Activated naive CD4-positive, alpha-beta T cell treated with anti-CD3 and anti-CD28 coated beads, Interleukin-2, amount 10 ng/mL, durations not matched to agents 7 days and 5 days (primary cell): ENCODE measurements around the gene PLP1.
"Not testable (repeated sequence)": the region's sequence is repeated elsewhere in the genome, so short reads cannot be mapped to it uniquely, and the experiment has no call there.

ENCODE experiments used
- CTCF ChIA-PET: fragments of 350-600 bp; sonication (Branson Sonifier 250); formaldehyde crosslinking; loops from one replicate; lab custom pipeline; 2021; ENCODE audit warnings: antibody characterized with exemption; lab: Charles Lee
- DNase-seq: peaks from one replicate; pipeline ENCODE4 v3.0.0-alpha.2; 2020
- H3K27ac Mint-ChIP-seq: one replicate; pipeline ENCODE4 v1.8.0; 2021; ENCODE audit warnings: mild to moderate bottlenecking, moderate library complexity, mixed read lengths
- H3K27me3 Mint-ChIP-seq: one replicate; pipeline ENCODE4 v1.8.0; 2021; ENCODE audit warnings: mild to moderate bottlenecking, mixed read lengths
- H3K36me3 Mint-ChIP-seq: one replicate; pipeline ENCODE4 v1.8.0; 2021; ENCODE audit warnings: mixed read lengths
- H3K4me1 Mint-ChIP-seq: one replicate; pipeline ENCODE4 v1.8.0; 2021; ENCODE audit warnings: mixed read lengths
- H3K4me3 Mint-ChIP-seq: one replicate; pipeline ENCODE4 v1.8.0; 2021; ENCODE audit warnings: mild to moderate bottlenecking, moderate library complexity, mixed read lengths
- H3K9me3 Mint-ChIP-seq: one replicate; pipeline ENCODE4 v1.8.0; 2021; ENCODE audit warnings: mixed read lengths

The PLP1 gene

GRCh38 chrX:103758555-103758954 lies 18.1 kb upstream of the PLP1 start:
- peaks cover 4% of the 10 kb centered on the region for H3K9me3 Mint-ChIP-seq
- no peak for DNase-seq
- H3K4me1 Mint-ChIP-seq: no peaks in the 10 kb centered on the region
- CTCF ChIA-PET: no interaction called here
- no peak overlapping the region for H3K4me3 Mint-ChIP-seq
- no peaks in the 10 kb centered on the region for H3K27me3 Mint-ChIP-seq
- no peaks in the 10 kb centered on the region for H3K36me3 Mint-ChIP-seq
- no peak overlapping the region for H3K27ac Mint-ChIP-seq

GRCh38 chrX:103763541-103763940 lies 13.1 kb upstream of the PLP1 start:
- H3K27me3 Mint-ChIP-seq, H3K4me3 Mint-ChIP-seq, H3K27ac Mint-ChIP-seq, CTCF ChIA-PET, DNase-seq, H3K9me3 Mint-ChIP-seq, H3K36me3 Mint-ChIP-seq, H3K4me1 Mint-ChIP-seq: not testable (repeated sequence)

GRCh38 chrX:103766813-103767555 lies 9.7 kb upstream of the PLP1 start:
- CTCF ChIA-PET, H3K36me3 Mint-ChIP-seq, DNase-seq, H3K27ac Mint-ChIP-seq, H3K4me3 Mint-ChIP-seq, H3K9me3 Mint-ChIP-seq, H3K4me1 Mint-ChIP-seq, H3K27me3 Mint-ChIP-seq: not testable (repeated sequence)

GRCh38 chrX:103773445-103773844 lies 3.2 kb upstream of the PLP1 start:
- CTCF ChIA-PET: no interaction called here
- H3K27ac Mint-ChIP-seq: no peak overlapping the region
- no peak for DNase-seq
- H3K4me1 Mint-ChIP-seq: no peaks in the 10 kb centered on the region
- no peak overlapping the region for H3K4me3 Mint-ChIP-seq
- H3K9me3 Mint-ChIP-seq: no peaks in the 10 kb centered on the region
- no peaks in the 10 kb centered on the region for H3K36me3 Mint-ChIP-seq
- H3K27me3 Mint-ChIP-seq: peaks cover 8% of the 10 kb centered on the region

GRCh38 chrX:103774070-103774642 lies 2.5 kb upstream of the PLP1 start:
- Mint-ChIP-seq H3K9me3 (no peaks in the 10 kb centered on the region), H3K27ac (no peak overlapping the region), H3K27me3 (peaks cover 8% of the 10 kb centered on the region), H3K4me3 (no peak overlapping the region), H3K4me1 (no peaks in the 10 kb centered on the region), H3K36me3 (no peaks in the 10 kb centered on the region)
- CTCF ChIA-PET: interaction anchor here (0.6 kb wide), 1 partner anchor 46 kb away, joined by 3 read pairs; no protein-coding TSS in a partner anchor
- no peak for DNase-seq

- H3K4me1 Mint-ChIP-seq: peaks cover 6% of the 10 kb centered on the region
- no peak for DNase-seq
- H3K27me3 Mint-ChIP-seq: peaks cover 8% of the 10 kb centered on the region
- no peaks in the 10 kb centered on the region for H3K36me3 Mint-ChIP-seq
- CTCF ChIA-PET: no interaction called here
- no peak overlapping the region for H3K4me3 Mint-ChIP-seq
- H3K9me3 Mint-ChIP-seq: no peaks in the 10 kb centered on the region
- no peak overlapping the region for H3K27ac Mint-ChIP-seq
These were observed 2.6 kb downstream of the PLP1 start for GRCh38 chrX:103779141-103779789.

- Mint-ChIP-seq H3K27ac (no peak overlapping the region), H3K36me3 (no peaks in the 10 kb centered on the region), H3K4me3 (no peak overlapping the region), H3K9me3 (no peaks in the 10 kb centered on the region), H3K27me3 (peaks cover 8% of the 10 kb centered on the region), H3K4me1 (peaks cover 6% of the 10 kb centered on the region)
- CTCF ChIA-PET: no interaction called here
- DNase-seq: no peak
These were observed 3.9 kb downstream of the PLP1 start for GRCh38 chrX:103780336-103781061.

GRCh38 chrX:103781062-103781402 lies 4.4 kb downstream of the PLP1 start:
- no peaks in the 10 kb centered on the region for H3K9me3 Mint-ChIP-seq
- no peaks in the 10 kb centered on the region for H3K36me3 Mint-ChIP-seq
- CTCF ChIA-PET: no interaction called here
- DNase-seq: no peak
- H3K27me3 Mint-ChIP-seq: peaks cover 4% of the 10 kb centered on the region
- no peak overlapping the region for H3K4me3 Mint-ChIP-seq
- no peak overlapping the region for H3K27ac Mint-ChIP-seq
- H3K4me1 Mint-ChIP-seq: peaks cover 6% of the 10 kb centered on the region

- CTCF ChIA-PET: no interaction called here
- no peak for DNase-seq
- Mint-ChIP-seq H3K27me3 (no peaks in the 10 kb centered on the region), H3K4me1 (peaks cover 6% of the 10 kb centered on the region), H3K9me3 (no peaks in the 10 kb centered on the region), H3K36me3 (no peaks in the 10 kb centered on the region), H3K27ac (no peak overlapping the region), H3K4me3 (no peak overlapping the region)
These were observed 5.1 kb downstream of the PLP1 start for GRCh38 chrX:103781706-103782105.

GRCh38 chrX:103782640-103783039 lies 6.0 kb downstream of the PLP1 start:
- Mint-ChIP-seq H3K27ac (no peak overlapping the region), H3K4me1 (peaks cover 6% of the 10 kb centered on the region), H3K9me3 (no peaks in the 10 kb centered on the region), H3K36me3 (no peaks in the 10 kb centered on the region), H3K4me3 (no peak overlapping the region), H3K27me3 (no peaks in the 10 kb centered on the region)
- no peak for DNase-seq
- CTCF ChIA-PET: no interaction called here

- H3K9me3 Mint-ChIP-seq: no peaks in the 10 kb centered on the region
- H3K27ac Mint-ChIP-seq: no peak overlapping the region
- no peak for DNase-seq
- CTCF ChIA-PET: no interaction called here
- H3K4me3 Mint-ChIP-seq: no peak overlapping the region
- H3K4me1 Mint-ChIP-seq: peaks cover 6% of the 10 kb centered on the region
- H3K27me3 Mint-ChIP-seq: no peaks in the 10 kb centered on the region
- no peaks in the 10 kb centered on the region for H3K36me3 Mint-ChIP-seq
These were observed 6.6 kb downstream of the PLP1 start for GRCh38 chrX:103783196-103783595.

GRCh38 chrX:103783971-103784370 lies 7.3 kb downstream of the PLP1 start:
- no peak overlapping the region for H3K27ac Mint-ChIP-seq
- DNase-seq: no peak
- H3K4me3 Mint-ChIP-seq: no peak overlapping the region
- no peaks in the 10 kb centered on the region for H3K9me3 Mint-ChIP-seq
- peaks cover 6% of the 10 kb centered on the region for H3K4me1 Mint-ChIP-seq
- no peaks in the 10 kb centered on the region for H3K27me3 Mint-ChIP-seq
- no peaks in the 10 kb centered on the region for H3K36me3 Mint-ChIP-seq
- CTCF ChIA-PET: no interaction called here

GRCh38 chrX:103789004-103789403 lies 12.4 kb downstream of the PLP1 start:
- Mint-ChIP-seq H3K36me3 (no peaks in the 10 kb centered on the region), H3K27me3 (no peaks in the 10 kb centered on the region), H3K27ac (no peak overlapping the region), H3K9me3 (no peaks in the 10 kb centered on the region), H3K4me1 (no peaks in the 10 kb centered on the region), H3K4me3 (no peak overlapping the region)
- CTCF ChIA-PET: no interaction called here
- DNase-seq: no peak

- Mint-ChIP-seq H3K36me3 (no peaks in the 10 kb centered on the region), H3K27me3 (no peaks in the 10 kb centered on the region), H3K27ac (no peak overlapping the region), H3K4me3 (no peak overlapping the region), H3K9me3 (no peaks in the 10 kb centered on the region), H3K4me1 (no peaks in the 10 kb centered on the region)
- CTCF ChIA-PET: no interaction called here
- DNase-seq: no peak
These were observed 14.6 kb downstream of the PLP1 start for GRCh38 chrX:103791228-103791627.
